ENCODE measurements around the gene PLSCR1.
"Not testable (repeated sequence)": the region's sequence is repeated elsewhere in the genome, so short reads cannot be mapped to it uniquely, and the experiment has no call there.

PLSCR1 gene

GRCh38 chr3:146511402-146512134, 32.8 kb downstream of the PLSCR1 start:
- DNase-seq, result no peak

- no peak for DNase-seq
Measured at GRCh38 chr3:146507331-146508120, 36.9 kb downstream of the PLSCR1 start.

GRCh38 chr3:146505516-146505915, 38.9 kb downstream of the PLSCR1 start:
- no peak for DNase-seq

- DNase-seq, result no peak
Measured at GRCh38 chr3:146504498-146505197, 39.8 kb downstream of the PLSCR1 start.

- no peak for DNase-seq
Measured at GRCh38 chr3:146503461-146504202, 40.8 kb downstream of the PLSCR1 start.

- DNase-seq, result no peak
Measured at GRCh38 chr3:146502887-146503460, 41.4 kb downstream of the PLSCR1 start.

GRCh38 chr3:146501752-146502151, 42.7 kb downstream of the PLSCR1 start:
- no peak for DNase-seq

- no peak for DNase-seq
Measured at GRCh38 chr3:146499701-146500100, 44.7 kb downstream of the PLSCR1 start.

GRCh38 chr3:146498002-146498736, 46.2 kb downstream of the PLSCR1 start:
- no peak for DNase-seq

GRCh38 chr3:146497145-146497843, 47.1 kb downstream of the PLSCR1 start:
- not testable (repeated sequence) for DNase-seq

GRCh38 chr3:146496726-146497125, 47.7 kb downstream of the PLSCR1 start:
- DNase-seq, result no peak

- DNase-seq, result no peak
Measured at GRCh38 chr3:146496251-146496650, 48.2 kb downstream of the PLSCR1 start.

GRCh38 chr3:146493761-146494160, 50.6 kb downstream of the PLSCR1 start:
- no peak for DNase-seq

- DNase-seq, result no peak
Measured at GRCh38 chr3:146493221-146493620, 51.2 kb downstream of the PLSCR1 start.

- no peak for DNase-seq
Measured at GRCh38 chr3:146491303-146491702, 53.1 kb downstream of the PLSCR1 start.

- no peak for DNase-seq
Measured at GRCh38 chr3:146485297-146485696, 59.1 kb downstream of the PLSCR1 start.

- DNase-seq, result no peak
Measured at GRCh38 chr3:146476094-146476740, 68.2 kb downstream of the PLSCR1 start.

GRCh38 chr3:146474976-146475375, 69.4 kb downstream of the PLSCR1 start:
- not testable (repeated sequence) for DNase-seq

GRCh38 chr3:146473726-146474125, 70.7 kb downstream of the PLSCR1 start:
- DNase-seq, result no peak

GRCh38 chr3:146472611-146473010, 71.8 kb downstream of the PLSCR1 start:
- no peak for DNase-seq

- DNase-seq, result no peak
Measured at GRCh38 chr3:146471012-146471411, 73.4 kb downstream of the PLSCR1 start.
